OCI-LY3 (cell line): ENCODE data around the gene PTPN6.

Experiments used
- CTCF ChIP-seq: fragments of 200-600, 300-600 bp; sonication (generic); IDR thresholded peaks from 2 replicates; pipeline ENCODE4 v1.5.1; 2014; ENCODE audit warnings: antibody characterized with exemption, low read length, low read depth
- EZH2phosphoT487 ChIP-seq: fragments of 200-600 bp; shearing (Covaris generic); IDR thresholded peaks from 2 replicates; pipeline ENCODE4 v1.6.1; 2018; ENCODE audit warnings: antibody characterized with exemption, mixed run types, low read depth

- TF ChIP-seq CTCF (no peak), EZH2phosphoT487 (no peak)
Observed at GRCh38 chr12:6923003-6923732, 28.0 kb upstream of the PTPN6 start.
